GM12878 (cell line): Measurements from ENCODE around the gene IL6R. TPM values are rescaled to one million over a fixed set of nuclear protein-coding genes. Genes with fewer than 3 reads are reported as not detected.

Experiments
- ATAC-seq: fragments of 200-7000 bp; cut with Tn5 transposase; 3 replicates; pipeline ENCODE4 v1.9.1; 2020; ENCODE audit warnings: mild to moderate bottlenecking, moderate library complexity
- BruUV-seq: library from RNA; stranded (reverse); fragments of 400-500 nt; replicated peaks from 2 replicates; lab custom pipeline; 2021; lab: Mats Ljungman, UMichigan
- CTCF ChIA-PET: fragments of 300-600 bp; sonication (Branson Sonifier 250); formaldehyde crosslinking; extraction: SDS; loops from one replicate; lab custom pipeline; 2021; ENCODE audit warnings: inconsistent platforms; lab: Yijun Ruan, JAX
- POLR2A ChIA-PET: fragments of 350-600 bp; formaldehyde crosslinking; extraction: SDS; loops from one replicate; lab custom pipeline; 2021; ENCODE audit warnings: inconsistent platforms; lab: Charles Lee
- RAD21 ChIA-PET: fragments of 300-600 bp; sonication (Branson Sonifier 250); formaldehyde crosslinking; loops from one replicate; lab custom pipeline; 2023; ENCODE audit warnings: antibody characterized with exemption; ENCODE audit not compliant: unreplicated experiment; lab: Charles Lee
- SMC1A ChIA-PET: fragments of 300-600 bp; sonication (Branson Sonifier 250); formaldehyde crosslinking; loops from one replicate; lab custom pipeline; 2023; ENCODE audit not compliant: unreplicated experiment, uncharacterized antibody; lab: Charles Lee
- DNase-seq: peaks from one replicate; pipeline ENCODE4 v3.0.0-alpha.2; 2011; ENCODE audit warnings: low read depth, low spot score
- FAIRE-seq: peaks from 3 replicates; lab custom pipeline; 2011; peaks lifted over from hg19 to GRCh38; lab: Jason Lieb, UNC
- H2AFZ ChIP-seq: 2 replicates; pipeline ENCODE4 v1.6.0; 2011; ENCODE audit warnings: low read depth, low read length, control low read depth; ENCODE audit not compliant: control insufficient read depth
- H3K27ac ChIP-seq: 2 replicates; pipeline ENCODE4 v1.5.1; 2011; ENCODE audit warnings: control low read depth; ENCODE audit not compliant: control insufficient read depth, insufficient read depth
- H3K27me3 ChIP-seq, 2 experiments: replicated peaks in 1 of 2; 2 replicates each; pipeline versions ENCODE4 v1.6.0 to v1.6.1; 2011; ENCODE audit warnings: low read length in 1 of 2; ENCODE audit not compliant: control insufficient read depth in 2 of 2, insufficient read depth in 2 of 2
- H3K36me3 ChIP-seq, 2 experiments: 2 replicates each; pipeline ENCODE4 v1.5.1; 2011; ENCODE audit warnings: low read length in 1 of 2; ENCODE audit not compliant: control insufficient read depth in 2 of 2, insufficient read depth in 2 of 2
- H3K4me1 ChIP-seq: 2 replicates; pipeline ENCODE4 v1.6.1; 2011; ENCODE audit warnings: mild to moderate bottlenecking, low read length, moderate library complexity, mixed read lengths; ENCODE audit not compliant: control insufficient read depth, insufficient read depth
- H3K4me2 ChIP-seq: 2 replicates; pipeline ENCODE4 v1.6.0; 2011; ENCODE audit warnings: control low read depth; ENCODE audit not compliant: control insufficient read depth, insufficient read depth
- H3K4me3 ChIP-seq: fragments of 200-600 bp; sonication (generic); 2 replicates; pipeline ENCODE4 v1.5.1; 2016
- H3K79me2 ChIP-seq: 2 replicates; pipeline ENCODE4 v1.6.0; 2011; ENCODE audit warnings: low read length; ENCODE audit not compliant: control insufficient read depth, insufficient read depth
- H3K9ac ChIP-seq: 2 replicates; pipeline ENCODE4 v1.8.0; 2011; ENCODE audit warnings: low read length, control low read depth, mixed read lengths; ENCODE audit not compliant: control insufficient read depth, insufficient read depth
- H3K9me3 ChIP-seq: replicated peaks from 3 replicates; pipeline ENCODE4 v1.5.1; 2011; ENCODE audit warnings: mild to moderate bottlenecking, low read length; ENCODE audit not compliant: control insufficient read depth, insufficient read depth
- H4K20me1 ChIP-seq: 2 replicates; pipeline ENCODE4 v1.6.0; 2011; ENCODE audit not compliant: control insufficient read depth, insufficient read depth
- WGBS: methylation state at CpG from one replicate; pipeline ENCODE4 v1.1.6; 2016; ENCODE audit warnings: low lambda C conversion rate; ENCODE audit not compliant: insufficient replicate concordance, insufficient coverage; ENCODE audit errors: missing lambda C conversion rate; 5-methylcytosine and 5-hydroxymethylcytosine counted together
- in situ Hi-C: fragments of 300-500 bp; cut with MboI; formaldehyde crosslinking; loops from 9 replicates; pipeline ENCODE4 v1.14.3; 2018; ENCODE audit warnings: mixed read lengths
- intact Hi-C: fragments of 100-400 bp; cut with micrococcal nuclease; formaldehyde crosslinking; loops from one replicate; pipeline ENCODE4 v1.14.2; 2022; ENCODE audit not compliant: unreplicated experiment
- polyA plus RNA-seq, 11 experiments: library from polyadenylated mRNA; depleted of rRNA in 4 of 11; unstranded in 6 of 11; stranded (reverse) in 5 of 11; fragments of >200 nt; fragmentation: Nextera tagmentation in 4 of 11; fragmentation: Illumina TruSeq in 1 of 11; extraction: Ambion mirVana in 4 of 11; extraction: Trizol in 1 of 11; gene quantifications; 1 replicate in 1 of 11; 2 replicates in 10 of 11; pipeline versions ENCODE4 v1.2.1 to v1.2.3, GENCODE V29; 2011 to 2016; ENCODE audit warnings: inconsistent platforms in 2 of 11, missing spikeins in 2 of 11, low read depth in 1 of 11
- total RNA-seq, 4 experiments: library from RNA; depleted of rRNA in 3 of 4; stranded (reverse); fragments of >200 nt in 3 of 4; fragmentation: Illumina TruSeq in 1 of 4; extraction: Trizol in 1 of 4; gene quantifications; 2 replicates each; pipeline versions ENCODE4 v1.2.1 to v1.2.3, GENCODE V29; 2013 to 2021
- TF ChIP-seq, protein P1 (sequence below): fragments of 450-650 bp; IDR thresholded peaks from 2 replicates; pipeline ENCODE4 v1.6.1; 2016; ENCODE audit warnings: mild to moderate bottlenecking, moderate library complexity, borderline replicate concordance

Gene IL6R
- total and polyA plus RNA-seq, 10 of the 15 experiments (the other 5 are each of a cell fraction or from before 2014, with no cell fraction given), result 1.9 to 43.4 (median 17.5) TPM

DNA sequence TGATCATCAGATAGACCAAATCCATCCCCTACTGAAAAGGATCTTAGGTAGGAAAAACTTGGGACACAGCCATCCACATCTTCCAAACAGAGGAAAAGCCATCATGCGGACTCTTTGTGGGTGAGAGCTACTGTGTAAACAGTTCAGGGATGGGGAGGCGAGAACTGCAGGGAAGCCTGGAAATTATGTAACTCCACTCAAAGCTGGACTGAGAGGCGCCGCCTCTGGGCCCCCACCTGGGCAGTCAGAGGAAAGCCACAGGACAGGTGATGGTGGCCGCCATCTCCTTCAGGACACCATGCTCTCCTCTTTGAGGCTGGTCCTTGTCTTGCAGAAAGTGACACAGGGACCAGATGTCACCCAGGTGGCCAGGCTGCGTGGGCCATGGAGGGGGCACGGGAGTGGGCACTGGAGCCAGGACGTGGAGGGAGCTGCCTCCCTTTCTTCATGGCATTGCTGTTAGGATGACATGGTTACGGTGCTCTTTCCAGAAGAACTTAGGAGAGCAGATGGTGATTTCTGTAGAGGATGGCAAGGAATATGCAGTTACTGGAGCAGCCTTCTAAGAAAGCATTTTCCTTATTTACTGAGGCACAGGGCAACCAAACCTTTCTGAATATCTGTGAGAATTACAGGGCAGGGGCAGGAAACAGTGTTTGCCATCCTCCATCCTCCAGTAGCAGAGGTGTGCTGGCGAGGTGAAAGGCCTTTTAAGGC lies 64.9 kb downstream of the IL6R start:
- Histone ChIP-seq H3K27ac (no peak overlapping the region), H3K36me3 (no peaks in the 10 kb centered on the region), H3K9ac (no peak overlapping the region), H2AFZ (no peak overlapping the region), H3K27me3 (0 out of 4 replicates have a peak, but pooled peaks cover 0 to 1% of the 10 kb centered on the region in 2 experiments), H4K20me1 (no peaks in the 10 kb centered on the region), H3K79me2 (no peaks in the 10 kb centered on the region), H3K4me2 (no peak overlapping the region), H3K4me1 (peaks cover 12% of the 10 kb centered on the region), H3K9me3 (no peaks in the 10 kb centered on the region), H3K4me3 (no peak overlapping the region)
- SMC1A ChIA-PET, result interaction anchor here (1.8 kb wide), 1 partner anchor 10 kb away, joined by 6 read pairs; no protein-coding TSS in a partner anchor
- in situ Hi-C loops, result no loop called here
- intact Hi-C loops, result loop anchor here (5.0 kb wide), 1 partner anchor 118 kb away; no protein-coding TSS in a partner anchor
- 83% methylated on average over 10 of the region's 10 CpGs for WGBS
- POLR2A ChIA-PET, result no interaction called here
- DNase-seq (no peak), FAIRE-seq (no peak), ATAC-seq (no peak)
- TF ChIP-seq, protein P1, sequence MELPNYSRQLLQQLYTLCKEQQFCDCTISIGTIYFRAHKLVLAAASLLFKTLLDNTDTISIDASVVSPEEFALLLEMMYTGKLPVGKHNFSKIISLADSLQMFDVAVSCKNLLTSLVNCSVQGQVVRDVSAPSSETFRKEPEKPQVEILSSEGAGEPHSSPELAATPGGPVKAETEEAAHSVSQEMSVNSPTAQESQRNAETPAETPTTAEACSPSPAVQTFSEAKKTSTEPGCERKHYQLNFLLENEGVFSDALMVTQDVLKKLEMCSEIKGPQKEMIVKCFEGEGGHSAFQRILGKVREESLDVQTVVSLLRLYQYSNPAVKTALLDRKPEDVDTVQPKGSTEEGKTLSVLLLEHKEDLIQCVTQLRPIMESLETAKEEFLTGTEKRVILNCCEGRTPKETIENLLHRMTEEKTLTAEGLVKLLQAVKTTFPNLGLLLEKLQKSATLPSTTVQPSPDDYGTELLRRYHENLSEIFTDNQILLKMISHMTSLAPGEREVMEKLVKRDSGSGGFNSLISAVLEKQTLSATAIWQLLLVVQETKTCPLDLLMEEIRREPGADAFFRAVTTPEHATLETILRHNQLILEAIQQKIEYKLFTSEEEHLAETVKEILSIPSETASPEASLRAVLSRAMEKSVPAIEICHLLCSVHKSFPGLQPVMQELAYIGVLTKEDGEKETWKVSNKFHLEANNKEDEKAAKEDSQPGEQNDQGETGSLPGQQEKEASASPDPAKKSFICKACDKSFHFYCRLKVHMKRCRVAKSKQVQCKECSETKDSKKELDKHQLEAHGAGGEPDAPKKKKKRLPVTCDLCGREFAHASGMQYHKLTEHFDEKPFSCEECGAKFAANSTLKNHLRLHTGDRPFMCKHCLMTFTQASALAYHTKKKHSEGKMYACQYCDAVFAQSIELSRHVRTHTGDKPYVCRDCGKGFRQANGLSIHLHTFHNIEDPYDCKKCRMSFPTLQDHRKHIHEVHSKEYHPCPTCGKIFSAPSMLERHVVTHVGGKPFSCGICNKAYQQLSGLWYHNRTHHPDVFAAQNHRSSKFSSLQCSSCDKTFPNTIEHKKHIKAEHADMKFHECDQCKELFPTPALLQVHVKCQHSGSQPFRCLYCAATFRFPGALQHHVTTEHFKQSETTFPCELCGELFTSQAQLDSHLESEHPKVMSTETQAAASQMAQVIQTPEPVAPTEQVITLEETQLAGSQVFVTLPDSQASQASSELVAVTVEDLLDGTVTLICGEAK, result no peak
- CTCF ChIA-PET, result interaction anchor here (2.6 to 5.7 kb wide), 3 partner anchors 10 to 119 kb away, joined by 6 to 54 read pairs (median 12); no protein-coding TSS in a partner anchor
- RAD21 ChIA-PET, result interaction anchor here (1.1 to 2.3 kb wide), 3 partner anchors 31 to 119 kb away, joined by 3 to 7 read pairs (median 4); no protein-coding TSS in a partner anchor
- BruUV-seq, result no TSS peak
